Measurements from ENCODE around the gene AKT3.
A peak's percentile ranks its signal among the peaks of the same experiment; 100 is the strongest.

AKT3 gene

DNA sequence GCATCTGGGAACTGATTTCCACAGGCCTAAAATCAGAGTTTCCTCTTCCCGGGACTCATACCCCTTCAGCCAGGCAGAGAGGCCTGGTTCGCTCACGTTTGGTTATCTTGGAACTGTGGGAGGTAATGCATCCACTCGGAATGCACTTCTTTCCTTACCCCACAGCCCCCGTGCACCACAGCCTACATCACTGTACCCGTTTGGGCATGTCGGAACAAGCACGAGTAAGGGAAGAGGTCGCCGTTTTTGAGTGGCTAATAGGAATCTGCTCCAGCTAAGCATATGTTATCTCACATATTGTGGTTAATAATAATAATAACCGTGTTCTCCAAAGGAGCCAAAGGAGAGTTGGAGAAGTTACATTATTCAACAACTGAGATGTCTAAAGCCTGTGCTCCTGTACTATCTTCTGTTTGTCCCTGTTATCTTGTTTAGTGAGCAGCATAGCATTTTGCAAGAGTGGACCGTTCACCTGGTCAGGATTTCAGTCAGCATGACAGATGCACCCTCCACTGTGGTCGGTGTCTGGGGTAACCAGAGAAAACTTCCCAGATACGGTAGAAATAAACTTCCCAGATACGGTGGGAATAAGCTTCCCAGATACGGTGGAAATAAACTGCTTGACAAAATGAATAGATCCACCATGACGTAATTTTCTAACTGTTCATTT is 395.6 kb downstream of the AKT3 start:
- no peak for DNase-seq

DNA sequence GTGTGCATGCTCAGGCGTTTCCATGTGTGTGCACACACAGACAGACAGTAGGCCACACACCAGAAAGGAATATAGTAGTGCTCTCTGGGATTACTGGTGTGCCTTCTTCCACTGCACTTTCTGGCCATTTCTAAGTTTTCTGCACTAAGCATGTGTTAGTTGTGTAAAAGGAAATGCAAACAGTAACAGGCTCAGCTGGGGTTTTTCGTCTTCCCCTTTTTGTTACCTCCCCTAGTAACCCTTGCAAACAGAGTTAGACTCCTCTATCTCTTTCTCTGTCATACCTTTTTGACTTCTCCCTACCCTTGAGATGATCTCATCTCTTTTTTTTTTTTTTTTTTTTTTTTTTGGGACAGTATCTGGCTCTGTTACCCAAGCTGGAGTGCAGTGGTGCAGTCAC is 398.0 kb downstream of the AKT3 start:
- no peak for DNase-seq

DNA sequence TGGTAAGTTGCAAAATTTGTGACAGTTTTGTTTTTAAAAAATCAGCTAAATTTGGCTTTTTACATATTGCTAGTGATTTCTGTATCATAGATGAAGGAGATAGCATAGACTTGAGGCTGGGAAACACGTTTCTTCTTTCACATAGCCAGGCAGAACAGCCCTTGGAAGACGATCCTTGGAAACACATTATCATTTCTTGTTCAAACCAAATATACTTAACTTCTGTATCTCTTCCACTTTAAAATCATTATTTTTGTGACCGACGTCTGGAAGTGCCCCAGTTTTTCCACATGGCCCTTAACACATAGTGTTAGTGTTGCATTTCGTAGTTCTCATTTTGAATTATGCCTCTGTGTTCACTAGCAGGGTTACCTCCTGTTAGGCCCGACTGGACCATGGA is 400.7 kb downstream of the AKT3 start:
- DNase-seq, result no peak

DNA sequence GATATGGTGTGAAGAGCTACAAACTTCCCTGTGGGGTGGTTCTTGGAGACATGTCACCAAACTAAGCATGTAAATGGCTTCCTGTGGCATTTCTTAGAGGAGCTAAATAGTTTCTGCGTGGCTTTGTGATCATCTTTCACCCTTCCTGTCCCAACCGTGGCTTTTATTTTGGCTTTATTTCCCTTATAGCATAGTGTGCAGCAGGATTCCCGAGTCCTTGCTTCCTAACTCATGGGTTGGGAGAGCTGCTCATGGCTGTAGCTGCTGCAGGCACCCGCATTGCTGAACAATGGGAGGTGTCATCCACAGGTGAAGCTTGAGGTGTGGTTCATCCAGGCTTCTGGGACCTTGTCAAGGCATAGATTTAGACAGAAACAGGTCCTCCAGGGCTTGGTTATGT is 402.2 kb downstream of the AKT3 start:
- no peak for DNase-seq

DNA sequence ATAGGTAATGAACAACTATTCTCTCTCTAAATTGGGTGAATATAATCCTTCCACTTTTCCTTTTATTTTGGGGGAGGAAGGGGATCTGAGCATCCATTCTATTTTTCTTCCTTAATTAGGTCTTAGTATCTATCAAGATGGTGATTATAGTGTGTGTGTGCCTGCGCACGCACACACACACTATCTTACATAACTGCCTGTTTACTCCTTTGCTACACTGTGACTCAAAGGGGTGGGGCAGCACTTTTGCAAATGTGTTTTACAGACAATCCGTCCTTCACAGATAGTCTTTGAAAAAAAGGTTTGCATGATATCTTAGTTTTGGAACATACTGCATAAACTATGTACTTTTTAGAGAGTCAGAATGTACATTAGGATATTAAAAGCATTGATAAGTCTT is 402.7 kb downstream of the AKT3 start:
- no peak for DNase-seq

DNA sequence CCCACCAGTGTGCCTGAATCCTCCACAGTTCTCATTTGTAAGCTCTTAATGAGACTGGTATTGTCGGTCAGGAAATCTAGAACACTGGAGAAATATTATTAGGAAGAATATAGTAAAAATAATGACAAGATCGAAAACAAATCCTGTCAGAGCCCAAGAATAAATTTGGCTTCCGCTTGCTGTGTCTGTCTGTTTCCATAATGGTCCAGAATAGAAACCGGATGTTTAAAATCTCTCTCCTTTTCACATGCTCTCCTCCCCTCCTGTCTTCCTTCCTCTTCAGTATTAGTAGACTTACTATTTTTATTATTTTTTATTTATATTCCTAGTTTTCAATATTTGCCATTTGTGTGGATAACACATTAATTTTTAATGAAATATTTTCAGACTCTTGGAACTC is 406.5 kb downstream of the AKT3 start:
- DNase-seq, result no peak

DNA sequence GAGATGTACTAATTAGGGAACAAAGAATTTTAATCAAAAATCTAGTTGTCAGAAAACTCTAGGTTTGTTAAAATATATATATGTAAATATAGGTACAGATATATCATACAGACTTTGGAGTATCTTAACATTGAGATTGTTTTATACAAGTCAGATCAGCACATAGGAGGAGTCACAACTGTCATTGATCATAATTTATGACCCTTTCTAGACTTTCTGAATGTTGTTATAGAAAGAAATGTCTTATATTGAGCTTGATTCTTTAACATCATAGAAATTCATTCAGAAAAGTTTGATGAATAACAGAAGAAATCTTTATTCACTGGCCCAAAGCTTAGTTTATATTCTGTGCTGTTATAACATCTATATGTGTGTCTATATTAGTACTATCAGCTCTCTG is 408.4 kb downstream of the AKT3 start:
- DNase-seq, result no peak

DNA sequence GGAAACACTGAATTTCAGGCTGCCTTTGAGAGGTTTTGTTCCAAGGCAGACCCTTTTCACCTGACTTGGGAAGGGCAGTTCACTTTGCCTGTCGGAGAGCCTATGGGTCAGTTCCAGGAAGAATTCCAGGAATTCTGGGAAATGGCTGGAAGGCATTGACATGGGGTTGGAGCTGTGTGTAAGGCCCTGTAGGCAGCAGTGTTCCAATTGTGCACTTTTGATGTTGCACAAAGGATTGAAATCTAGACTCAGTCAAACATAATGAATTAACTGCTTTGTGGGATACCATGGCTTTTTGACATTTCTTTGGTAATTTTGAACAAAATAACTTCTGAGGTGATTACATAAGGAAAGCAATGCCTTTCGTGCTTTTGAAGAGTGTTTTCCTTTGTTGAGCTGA is 409.6 kb downstream of the AKT3 start:
- DNase-seq, result peak; percentile 68

DNA sequence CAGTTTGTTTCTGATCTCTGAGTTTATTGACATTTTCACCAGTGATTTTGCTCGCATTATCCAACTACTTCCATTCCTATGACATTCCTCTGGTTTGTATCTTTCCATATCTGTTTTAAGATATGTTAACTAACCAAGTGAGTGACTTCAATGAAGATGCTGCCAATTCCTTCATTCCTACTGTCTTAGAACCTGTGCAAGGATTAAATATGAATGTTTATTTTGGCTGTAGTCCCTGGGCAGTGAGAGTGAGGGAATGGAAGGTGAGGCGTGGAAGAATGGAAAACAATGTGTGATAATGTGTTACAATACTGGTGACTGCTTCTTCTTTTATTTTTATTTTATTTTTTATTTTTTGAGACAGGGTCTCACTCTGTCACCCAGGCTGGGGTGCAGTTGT is 411.2 kb downstream of the AKT3 start:
- no peak for DNase-seq

All from islet precursor cell (in vitro differentiated cells).